ENCODE results near the gene TBRG1.

Gene TBRG1

GRCh38 chr11:124612567-124613246, 10.0 kb upstream of the TBRG1 start:
- DNase-seq (ENCODE audit: low read depth in 2 of 2): no peak

DNA sequence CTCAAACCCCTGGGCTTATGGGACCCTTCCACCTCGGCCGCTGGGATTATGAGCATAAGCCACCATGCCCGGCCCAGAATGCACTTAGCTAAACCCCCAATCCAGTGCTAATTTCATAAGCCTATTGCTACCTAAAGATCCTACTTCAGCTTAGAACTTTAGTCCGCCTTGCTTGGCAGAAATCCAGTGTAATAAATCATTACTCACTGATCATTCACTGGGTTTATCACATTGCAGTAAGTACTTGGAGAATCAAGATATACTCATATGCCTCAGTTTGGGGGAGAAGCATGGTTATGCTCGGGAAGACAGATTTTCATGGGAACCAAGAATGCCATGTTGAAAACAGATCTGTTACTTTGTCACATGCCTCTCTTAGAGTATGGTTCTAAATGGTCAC, 3.8 kb upstream of the TBRG1 start:
- DNase-seq (ENCODE audit: low read depth in 2 of 2): no peak

DNA sequence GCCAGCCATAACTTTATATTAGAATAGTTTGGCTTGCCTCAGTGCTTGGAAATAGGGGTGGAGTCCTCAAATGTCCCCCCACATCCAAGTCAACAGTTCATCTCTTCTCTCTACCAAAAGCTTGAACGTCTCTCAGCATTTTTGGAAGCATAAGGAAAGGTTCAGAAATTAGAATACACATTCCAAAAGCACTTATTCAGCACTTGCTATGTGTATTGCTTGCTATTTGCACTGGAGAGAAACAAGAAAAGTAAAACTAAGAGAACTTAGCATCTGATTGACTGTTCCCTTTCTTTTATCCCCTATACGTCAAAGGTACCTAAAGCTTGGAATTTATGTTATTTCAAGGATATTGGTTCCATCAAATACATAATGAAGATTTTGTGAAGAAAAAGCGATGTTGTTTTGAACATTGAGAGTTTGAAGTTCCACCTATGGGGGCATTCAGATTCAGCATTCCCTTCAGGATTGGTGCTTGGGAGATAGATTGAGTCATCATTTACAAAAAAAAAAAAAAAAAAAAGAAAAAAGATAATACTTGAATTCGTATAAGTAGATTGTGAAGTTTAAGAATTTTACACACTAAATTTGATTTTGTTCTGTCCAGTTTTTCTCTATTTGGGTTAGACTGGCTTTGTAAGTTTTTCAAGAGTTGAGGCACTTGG, 1.3 kb downstream of the TBRG1 start:
- DNase-seq (ENCODE audit: low read depth in 2 of 2): no peak

- DNase-seq (ENCODE audit: low read depth in 2 of 2): no peak
These were observed 3.0 kb downstream of the TBRG1 start for GRCh38 chr11:124625504-124626168.

DNA sequence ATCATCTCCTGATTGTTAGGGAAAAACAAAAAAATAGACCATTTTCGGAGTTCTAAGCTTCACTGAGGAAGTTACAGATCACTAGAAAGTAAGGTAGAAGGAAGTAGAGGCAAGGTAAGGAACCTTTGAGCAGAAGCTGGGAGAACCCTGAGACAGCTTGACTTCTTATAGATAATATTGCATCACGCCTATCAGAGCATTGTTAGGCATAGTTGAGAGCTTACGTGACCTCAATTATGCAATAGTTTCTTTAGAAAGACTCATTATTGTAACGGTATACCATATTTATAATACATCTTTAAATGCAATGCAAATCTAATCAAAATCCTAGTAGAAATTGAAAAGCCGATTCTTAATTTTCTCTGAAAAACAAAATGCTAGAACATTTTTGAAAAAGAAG, 4.9 kb downstream of the TBRG1 start:
- no peak for DNase-seq (ENCODE audit: low read depth in 2 of 2)

DNA sequence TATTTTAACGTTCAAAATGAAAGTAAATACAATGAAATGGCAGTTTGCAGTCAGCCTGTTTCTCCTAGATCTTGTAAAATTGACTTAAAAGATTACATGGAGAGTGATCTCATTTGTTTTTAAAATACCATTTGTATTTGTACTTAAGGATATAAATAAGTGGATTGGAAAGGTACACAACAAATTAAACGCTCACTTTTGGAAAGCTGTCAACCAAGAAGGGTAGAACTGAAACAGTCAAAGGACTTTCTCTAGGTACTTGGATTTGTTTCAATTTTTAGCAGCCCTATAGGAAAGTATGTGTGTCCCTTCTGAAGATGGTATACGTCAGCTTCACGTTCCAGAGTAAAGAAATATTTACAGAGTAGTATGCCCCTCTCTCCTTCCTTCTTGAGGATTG, 7.3 kb downstream of the TBRG1 start:
- DNase-seq (ENCODE audit: low read depth in 2 of 2): no peak

DNA sequence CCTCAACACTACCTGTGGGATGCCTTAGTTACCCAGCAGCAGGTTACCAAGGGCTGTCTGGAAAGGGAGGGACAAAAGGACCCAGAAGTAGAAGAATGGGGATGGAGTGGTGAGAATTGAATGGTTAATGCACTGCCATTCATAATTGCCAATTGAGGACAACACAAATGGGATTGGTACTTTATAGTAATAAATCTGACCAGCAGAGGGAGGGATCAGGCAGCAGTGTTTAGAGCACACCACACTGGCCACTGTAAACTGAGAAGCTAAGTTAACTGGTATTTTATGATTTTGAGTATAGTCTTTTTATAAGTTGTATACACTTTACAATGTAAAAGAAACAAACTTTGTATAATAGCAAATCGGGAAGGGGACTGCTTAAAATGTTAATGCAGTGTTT, 10.7 kb downstream of the TBRG1 start:
- DNase-seq (ENCODE audit: low read depth in 2 of 2): no peak

DNA sequence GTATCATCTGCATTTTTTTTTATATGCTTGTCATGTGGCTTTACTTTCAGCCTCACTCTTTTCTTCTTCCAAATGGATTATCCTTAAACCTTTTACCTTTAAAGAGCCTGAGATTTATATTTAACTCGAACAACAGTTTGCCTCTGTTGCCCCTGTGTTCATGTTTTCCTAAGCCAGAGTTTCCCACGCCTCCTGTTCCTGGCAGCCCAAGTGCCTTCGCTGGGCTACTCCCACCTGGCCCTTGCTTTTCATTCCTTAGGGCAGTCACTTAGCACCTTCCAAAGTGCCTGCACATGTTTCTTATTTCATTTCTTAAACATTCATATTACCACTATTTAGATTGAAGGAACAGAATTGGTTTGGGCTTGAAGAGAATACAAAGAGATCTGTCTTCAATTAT, 13.3 kb downstream of the TBRG1 start:
- no peak for DNase-seq (ENCODE audit: low read depth in 2 of 2)

GRCh38 chr11:124638500-124638899, 15.8 kb downstream of the TBRG1 start:
- no peak for DNase-seq (ENCODE audit: low read depth in 2 of 2)

DNA sequence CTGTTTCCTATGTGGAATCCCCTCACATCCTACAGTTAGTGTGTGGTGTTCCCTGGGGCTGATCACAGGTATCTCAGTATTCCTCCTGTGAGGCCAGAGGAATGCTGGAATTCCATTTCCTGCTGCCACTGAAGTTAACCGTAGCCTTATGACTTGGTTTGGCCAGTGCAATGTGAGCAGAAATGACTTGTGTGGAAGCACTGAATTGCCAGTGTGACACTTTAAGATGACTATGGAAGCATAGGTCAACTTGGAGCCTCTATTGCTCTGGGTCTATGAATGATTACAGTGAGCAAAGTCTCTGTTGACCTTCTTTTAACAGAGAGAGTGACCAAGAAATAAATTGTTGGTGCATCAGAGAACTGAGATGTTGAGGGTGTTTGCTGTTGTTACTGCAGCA, 16.5 kb downstream of the TBRG1 start:
- DNase-seq (ENCODE audit: low read depth in 2 of 2): no peak

GRCh38 chr11:124640666-124641065, 18.0 kb downstream of the TBRG1 start:
- DNase-seq (ENCODE audit: low read depth in 2 of 2): no peak

DNA sequence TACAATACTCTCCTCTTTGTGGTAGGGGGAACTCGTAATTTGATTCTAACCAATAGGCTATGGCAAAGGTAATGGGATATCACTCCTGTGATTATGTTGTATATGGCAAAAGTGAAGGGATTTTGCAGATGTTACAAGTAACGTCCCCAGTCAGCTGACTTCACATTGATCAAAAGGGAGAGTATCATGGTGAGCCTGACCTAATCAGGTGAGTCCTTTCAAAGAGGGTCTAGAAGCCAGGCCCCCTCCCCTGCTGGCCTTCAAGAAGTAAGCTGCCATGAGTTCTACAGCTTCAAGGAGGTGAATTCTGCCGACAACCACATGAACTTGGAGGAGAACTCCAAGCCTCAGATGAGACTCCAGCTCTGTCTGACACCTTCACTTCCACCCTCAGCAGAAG, 20.0 kb downstream of the TBRG1 start:
- no peak for DNase-seq (ENCODE audit: low read depth in 2 of 2)

GRCh38 chr11:124643042-124643604, 20.5 kb downstream of the TBRG1 start:
- DNase-seq (ENCODE audit: low read depth in 2 of 2): no peak

- no peak for DNase-seq (ENCODE audit: low read depth in 2 of 2)
These were observed 21.2 kb downstream of the TBRG1 start for GRCh38 chr11:124643605-124644425.

DNA sequence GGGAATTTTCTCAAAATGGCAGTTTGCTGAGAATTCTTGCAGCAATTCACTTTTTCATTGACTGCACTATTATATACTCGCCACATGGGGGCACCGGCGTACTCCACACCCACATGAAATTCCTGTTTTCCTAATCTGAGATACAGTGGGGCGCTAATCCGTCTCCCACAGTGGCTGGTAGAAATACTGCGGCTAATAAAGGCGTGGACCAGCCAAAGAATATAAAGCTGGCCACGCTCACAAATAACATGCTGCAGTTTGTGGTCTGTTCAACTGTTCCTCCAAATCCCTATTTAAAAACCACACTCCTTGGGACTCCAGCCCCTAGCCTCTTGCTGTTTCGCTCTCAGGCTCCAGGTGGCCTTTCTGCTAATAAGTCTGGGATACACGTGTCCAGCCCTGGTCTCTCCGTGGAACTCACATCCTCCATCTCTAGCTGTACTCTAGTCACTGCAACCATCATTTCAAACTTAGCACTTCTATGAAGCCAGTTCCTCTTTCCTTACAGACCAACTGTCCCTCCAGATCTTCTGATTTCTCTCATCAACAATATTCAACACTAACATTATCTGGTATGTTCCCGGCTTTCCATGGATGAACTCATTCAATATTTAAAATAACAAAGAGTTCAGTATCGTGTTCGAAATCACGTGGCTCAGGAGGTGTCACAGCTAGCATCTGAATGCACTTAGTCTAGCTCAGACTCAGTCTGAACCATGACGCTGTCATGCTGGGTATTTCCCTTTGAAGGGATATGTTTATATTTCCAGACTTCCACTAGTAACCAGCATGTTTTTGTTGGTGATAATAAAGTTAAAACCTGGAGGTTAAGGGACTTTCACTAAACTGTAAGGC, 22.0 kb downstream of the TBRG1 start:
- no peak for DNase-seq (ENCODE audit: low read depth in 2 of 2)

DNA sequence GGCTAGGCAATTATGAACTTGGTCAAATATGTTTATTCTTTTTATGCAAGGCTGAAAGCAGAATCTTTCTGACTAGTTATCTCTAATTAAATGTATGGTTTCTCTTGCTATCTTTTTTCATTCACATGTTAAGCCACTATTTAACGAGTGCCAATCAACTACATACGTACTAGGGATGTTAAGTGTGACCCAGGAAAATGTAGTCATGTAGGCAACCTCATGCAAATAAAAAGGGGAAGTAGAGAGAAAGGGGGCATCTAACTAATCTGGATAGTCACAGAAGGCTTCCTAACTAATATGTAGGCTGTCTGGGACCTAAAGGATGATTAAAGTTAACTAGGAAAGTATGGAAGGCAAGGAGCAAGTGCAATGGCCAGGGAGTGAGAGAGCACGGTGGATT, 23.5 kb downstream of the TBRG1 start:
- DNase-seq (ENCODE audit: low read depth in 2 of 2): no peak

GRCh38 chr11:124648610-124649009, 25.9 kb downstream of the TBRG1 start:
- no peak for DNase-seq (ENCODE audit: low read depth in 2 of 2)

DNA sequence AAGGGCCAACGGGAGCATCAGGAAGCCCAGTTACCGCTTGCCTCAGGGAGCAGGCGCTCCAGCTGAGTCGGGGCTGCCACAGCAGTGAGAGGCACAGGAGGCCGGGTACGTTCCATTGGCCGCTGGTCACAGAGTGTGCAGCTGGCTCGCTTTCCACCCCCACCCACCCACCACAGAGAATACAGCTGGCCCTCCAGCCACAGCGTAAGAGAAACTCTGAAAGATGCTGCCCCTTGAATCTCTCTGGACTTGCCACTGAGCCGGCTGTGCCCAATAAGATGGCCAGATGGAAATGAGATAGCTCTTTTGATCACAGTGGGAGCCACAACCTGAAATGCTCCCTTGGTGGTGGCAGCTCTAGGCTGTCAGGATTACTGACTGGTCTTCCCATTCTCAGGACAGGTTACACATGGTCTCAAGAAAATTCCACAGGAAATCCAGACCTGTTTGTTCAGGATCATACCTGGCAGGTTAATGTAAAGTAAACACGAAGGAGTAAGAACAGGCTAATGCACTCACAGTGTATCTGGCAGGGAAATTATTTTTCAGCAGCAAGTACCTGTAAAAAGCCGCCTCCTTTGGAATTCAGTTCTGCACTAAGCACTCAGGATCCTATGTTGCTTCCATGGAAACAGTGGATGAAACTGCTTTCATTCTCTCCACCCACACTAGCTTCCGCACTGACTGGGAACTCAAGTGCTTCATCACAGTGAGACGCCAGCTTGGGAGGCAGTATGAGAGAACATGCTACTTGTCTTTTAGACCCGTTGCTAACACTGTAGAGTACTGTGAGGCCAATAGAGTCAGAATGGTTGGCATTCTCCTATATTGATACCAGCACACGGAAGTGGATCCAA, 34.3 kb downstream of the TBRG1 start:
- DNase-seq (ENCODE audit: low read depth in 2 of 2): no peak

- DNase-seq (ENCODE audit: low read depth in 2 of 2): no peak
These were observed 35.2 kb downstream of the TBRG1 start for GRCh38 chr11:124657904-124658303.

DNA sequence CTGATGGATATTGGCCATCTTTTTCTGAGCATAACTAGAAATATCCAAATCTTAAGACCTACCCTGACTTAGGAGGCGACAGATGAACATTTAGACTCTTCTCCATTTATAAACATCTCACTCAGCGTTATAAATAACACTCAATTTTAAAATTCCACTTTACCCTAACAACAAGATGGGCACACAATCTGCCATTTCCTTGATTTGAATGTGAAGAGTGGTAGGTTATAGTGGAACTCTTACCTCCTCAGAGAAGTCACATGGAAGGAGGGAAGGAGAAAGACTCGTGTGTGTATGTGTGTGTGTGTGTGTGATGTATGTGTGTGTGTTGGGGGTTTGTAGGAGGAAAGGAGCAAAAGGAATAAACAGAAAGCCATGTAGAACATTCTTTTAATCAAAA, 35.8 kb downstream of the TBRG1 start:
- no peak for DNase-seq (ENCODE audit: low read depth in 2 of 2)
